ENCODE data around the gene GAD1.

- TF ChIP-seq CTCF (IDR thresholded peaks at IDR 0.05) (no peak), POLR2A (IDR thresholded peaks at IDR 0.05) (no peak)
Observed at GRCh38 chr2:170878066-170878465, 61.4 kb downstream of the GAD1 start.
